Mucosa of stomach (tissue), 1 donor: Measurements from ENCODE around the gene CD300LG.
"Not testable (repeated sequence)": the region's sequence is repeated elsewhere in the genome, so short reads cannot be mapped to it uniquely, and the experiment has no call there.

ENCODE experiments used
- H3K27me3 ChIP-seq: one replicate; pipeline ENCODE4 v1.7.0; 2013; ENCODE audit warnings: mild to moderate bottlenecking, low read length; ENCODE audit not compliant: control insufficient read depth, insufficient read depth
- H3K36me3 ChIP-seq: one replicate; pipeline ENCODE4 v1.7.0; 2013; ENCODE audit warnings: low read length; ENCODE audit not compliant: control insufficient read depth, insufficient read depth
- H3K4me1 ChIP-seq: one replicate; pipeline ENCODE4 v1.7.0; 2013; ENCODE audit warnings: mild to moderate bottlenecking, low read length; ENCODE audit not compliant: control insufficient read depth, insufficient read depth
- H3K4me3 ChIP-seq: one replicate; pipeline ENCODE4 v1.7.0; 2013; ENCODE audit warnings: low read length
- H3K9ac ChIP-seq: one replicate; pipeline ENCODE4 v1.7.0; 2013; ENCODE audit warnings: mild to moderate bottlenecking, low read length, moderate library complexity
- H3K9me3 ChIP-seq: one replicate; pipeline ENCODE4 v1.7.0; 2013; ENCODE audit warnings: mild to moderate bottlenecking, low read length, moderate library complexity; ENCODE audit not compliant: control insufficient read depth
- donor health status: Pancreatic carcinoma.

The CD300LG gene

DNA sequence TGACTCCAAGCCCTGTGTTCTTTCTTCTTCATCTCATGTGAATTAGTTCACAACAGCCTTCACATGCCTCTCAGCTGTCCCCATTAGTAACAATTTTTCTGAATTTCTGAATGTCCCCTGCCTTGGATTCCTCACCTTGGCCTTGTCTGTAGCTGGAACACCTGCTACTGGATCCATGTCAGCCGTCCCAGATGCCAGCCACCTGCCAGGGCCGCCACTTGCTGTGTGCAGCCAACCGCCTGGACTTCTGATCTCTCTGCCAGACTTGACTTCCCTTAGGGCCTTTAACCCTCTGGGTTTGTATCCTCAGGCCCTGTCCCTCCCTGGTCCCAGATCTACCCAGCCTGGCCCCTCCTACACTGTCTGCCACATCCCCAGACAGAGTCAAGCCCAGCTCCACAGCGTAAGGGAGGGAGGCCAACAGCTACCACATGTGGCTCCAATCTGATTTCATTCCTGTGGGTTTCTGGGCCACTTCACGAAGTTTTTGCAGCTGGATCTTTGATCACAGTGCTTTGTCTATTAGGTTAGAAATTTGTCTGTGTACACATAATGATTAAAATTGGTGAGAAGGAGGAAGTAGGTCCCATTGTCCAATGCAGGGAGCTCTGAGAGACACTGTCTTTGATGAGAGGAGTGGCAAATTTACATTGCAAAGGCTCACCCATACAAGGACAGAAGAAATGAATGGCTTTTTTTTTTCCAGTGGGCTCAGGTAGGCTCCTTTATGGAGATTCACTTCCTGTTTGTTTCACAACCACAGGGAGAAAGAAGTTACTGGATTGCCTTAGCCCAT lies 45.1 kb downstream of the CD300LG start:
- no peaks in the 10 kb centered on the region for H3K9me3 ChIP-seq
- H3K4me3 ChIP-seq, result no peak overlapping the region
- no peaks in the 10 kb centered on the region for H3K36me3 ChIP-seq
- no peaks in the 10 kb centered on the region for H3K4me1 ChIP-seq
- H3K9ac ChIP-seq, result no peak overlapping the region
- H3K27me3 ChIP-seq, result peaks cover 3% of the 10 kb centered on the region

- H3K4me3 ChIP-seq, result no peak overlapping the region
- peaks cover 3% of the 10 kb centered on the region for H3K27me3 ChIP-seq
- H3K9me3 ChIP-seq, result no peaks in the 10 kb centered on the region
- H3K9ac ChIP-seq, result no peak overlapping the region
- no peaks in the 10 kb centered on the region for H3K4me1 ChIP-seq
- no peaks in the 10 kb centered on the region for H3K36me3 ChIP-seq
Observed at GRCh38 chr17:43892647-43892952, 45.6 kb downstream of the CD300LG start.

- not testable (repeated sequence) for H3K27me3 ChIP-seq, H3K9ac ChIP-seq, H3K4me3 ChIP-seq, H3K36me3 ChIP-seq, H3K9me3 ChIP-seq, H3K4me1 ChIP-seq
Observed at GRCh38 chr17:43894494-43894893, 47.5 kb downstream of the CD300LG start.

GRCh38 chr17:43897831-43898230 lies 50.9 kb downstream of the CD300LG start:
- no peaks in the 10 kb centered on the region for H3K36me3 ChIP-seq

DNA sequence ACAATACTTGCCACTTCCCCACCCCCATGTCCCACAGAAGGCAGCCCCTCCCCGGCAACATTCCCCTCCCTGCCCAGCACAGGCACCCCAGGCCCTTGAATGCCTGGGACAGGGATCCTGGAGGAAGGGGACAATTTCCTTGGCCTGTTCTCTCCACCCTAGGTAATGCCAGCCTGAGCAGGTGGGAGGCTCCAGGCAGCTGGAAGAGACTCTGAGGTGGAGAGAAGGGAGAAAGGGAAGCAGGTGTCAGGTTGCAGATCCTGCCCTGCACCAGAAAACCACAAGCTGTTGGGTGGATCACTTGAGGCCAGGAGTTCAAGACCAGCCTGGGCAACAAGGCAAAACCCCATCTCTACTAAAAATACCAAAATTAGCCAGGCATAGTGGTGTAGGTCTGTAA lies 51.5 kb downstream of the CD300LG start:
- H3K4me1 ChIP-seq, result peaks cover 10% of the 10 kb centered on the region
- no peak overlapping the region for H3K4me3 ChIP-seq
- H3K9me3 ChIP-seq, result no peaks in the 10 kb centered on the region
- H3K9ac ChIP-seq, result no peak overlapping the region
- H3K36me3 ChIP-seq, result no peaks in the 10 kb centered on the region
- H3K27me3 ChIP-seq, result peaks cover 17% of the 10 kb centered on the region

More at GRCh38 chr17:43897831-43898230, 50.9 kb downstream of the CD300LG start:
- H3K27me3 ChIP-seq, result peaks cover 17% of the 10 kb centered on the region
- peaks cover 10% of the 10 kb centered on the region for H3K4me1 ChIP-seq
- H3K9ac ChIP-seq, result no peak overlapping the region
- no peak overlapping the region for H3K4me3 ChIP-seq
- H3K9me3 ChIP-seq, result no peaks in the 10 kb centered on the region

- no peaks in the 10 kb centered on the region for H3K9me3 ChIP-seq
- peaks cover 12% of the 10 kb centered on the region for H3K4me1 ChIP-seq
- peak overlapping the region; percentile 18 for H3K4me3 ChIP-seq
- H3K27me3 ChIP-seq, result peaks cover 24% of the 10 kb centered on the region
- no peaks in the 10 kb centered on the region for H3K36me3 ChIP-seq
- H3K9ac ChIP-seq, result peak overlapping the region; percentile 45
Observed at GRCh38 chr17:43900183-43900857, 53.3 kb downstream of the CD300LG start.

- H3K4me1 ChIP-seq, result peaks cover 19% of the 10 kb centered on the region
- H3K36me3 ChIP-seq, result no peaks in the 10 kb centered on the region
- no peaks in the 10 kb centered on the region for H3K9me3 ChIP-seq
- H3K4me3 ChIP-seq, result peak overlapping the region; percentile 18
- peak overlapping the region; percentile 45 for H3K9ac ChIP-seq
- H3K27me3 ChIP-seq, result peaks cover 32% of the 10 kb centered on the region
Observed at GRCh38 chr17:43900858-43901754, 54.1 kb downstream of the CD300LG start.

GRCh38 chr17:43901861-43902589 lies 55.0 kb downstream of the CD300LG start:
- no peaks in the 10 kb centered on the region for H3K36me3 ChIP-seq
- H3K9me3 ChIP-seq, result no peaks in the 10 kb centered on the region
- H3K4me1 ChIP-seq, result peaks cover 27% of the 10 kb centered on the region
- H3K9ac ChIP-seq, result no peak overlapping the region
- H3K27me3 ChIP-seq, result peaks cover 38% of the 10 kb centered on the region
- H3K4me3 ChIP-seq, result no peak overlapping the region

- Histone ChIP-seq H3K27me3 (peaks cover 64% of the 10 kb centered on the region), H3K9me3 (no peaks in the 10 kb centered on the region), H3K36me3 (no peaks in the 10 kb centered on the region), H3K4me3 (no peak overlapping the region), H3K9ac (no peak overlapping the region), H3K4me1 (peaks cover 34% of the 10 kb centered on the region)
Observed at GRCh38 chr17:43905400-43905984, 58.5 kb downstream of the CD300LG start.

GRCh38 chr17:43905985-43906852 lies 59.2 kb downstream of the CD300LG start:
- H3K4me1 ChIP-seq, result peaks cover 30% of the 10 kb centered on the region
- no peaks in the 10 kb centered on the region for H3K36me3 ChIP-seq
- H3K27me3 ChIP-seq, result peaks cover 64% of the 10 kb centered on the region
- peak overlapping the region; percentile 19 for H3K4me3 ChIP-seq
- H3K9me3 ChIP-seq, result no peaks in the 10 kb centered on the region
- peak overlapping the region; percentile 66 for H3K9ac ChIP-seq
